Measurements from ENCODE around the gene TAF1. TPM values are rescaled to one million over a fixed set of nuclear protein-coding genes. Genes with fewer than 3 reads are reported as not detected.

The TAF1 gene
- total and polyA plus RNA-seq, 11 donors = 8.8 to 27.8 (median 17.1) TPM

DNA sequence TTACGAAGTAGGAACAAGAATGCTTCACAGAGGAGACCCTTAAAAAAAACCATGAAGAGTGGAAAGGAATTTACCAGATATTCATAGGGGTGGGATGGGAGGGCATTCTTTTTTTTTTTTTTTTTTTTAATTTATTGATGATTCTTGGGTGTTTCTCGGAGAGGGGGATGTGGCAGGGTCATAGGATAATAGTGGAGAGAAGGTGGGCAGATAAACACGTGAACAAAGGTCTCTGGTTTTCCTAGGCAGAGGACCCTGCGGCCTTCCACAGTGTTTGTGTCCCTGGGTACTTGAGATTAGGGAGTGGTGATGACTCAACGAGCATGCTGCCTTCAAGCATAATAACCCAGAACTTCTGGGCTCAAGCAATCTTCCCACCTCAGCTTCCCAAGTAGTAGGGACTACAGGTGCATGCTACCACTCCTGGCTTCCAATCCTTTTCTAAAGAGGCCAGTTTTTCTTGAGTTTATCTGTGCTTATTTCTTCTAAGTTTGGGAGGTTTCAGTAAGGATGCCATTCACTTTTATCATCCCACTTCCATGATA is 100.9 kb downstream of the TAF1 start:
- no peak for TF ChIP-seq POLR2A (IDR thresholded peaks at IDR 0.05)
- TF ChIP-seq, protein P1, sequence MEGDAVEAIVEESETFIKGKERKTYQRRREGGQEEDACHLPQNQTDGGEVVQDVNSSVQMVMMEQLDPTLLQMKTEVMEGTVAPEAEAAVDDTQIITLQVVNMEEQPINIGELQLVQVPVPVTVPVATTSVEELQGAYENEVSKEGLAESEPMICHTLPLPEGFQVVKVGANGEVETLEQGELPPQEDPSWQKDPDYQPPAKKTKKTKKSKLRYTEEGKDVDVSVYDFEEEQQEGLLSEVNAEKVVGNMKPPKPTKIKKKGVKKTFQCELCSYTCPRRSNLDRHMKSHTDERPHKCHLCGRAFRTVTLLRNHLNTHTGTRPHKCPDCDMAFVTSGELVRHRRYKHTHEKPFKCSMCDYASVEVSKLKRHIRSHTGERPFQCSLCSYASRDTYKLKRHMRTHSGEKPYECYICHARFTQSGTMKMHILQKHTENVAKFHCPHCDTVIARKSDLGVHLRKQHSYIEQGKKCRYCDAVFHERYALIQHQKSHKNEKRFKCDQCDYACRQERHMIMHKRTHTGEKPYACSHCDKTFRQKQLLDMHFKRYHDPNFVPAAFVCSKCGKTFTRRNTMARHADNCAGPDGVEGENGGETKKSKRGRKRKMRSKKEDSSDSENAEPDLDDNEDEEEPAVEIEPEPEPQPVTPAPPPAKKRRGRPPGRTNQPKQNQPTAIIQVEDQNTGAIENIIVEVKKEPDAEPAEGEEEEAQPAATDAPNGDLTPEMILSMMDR (IDR thresholded peaks at IDR 0.05) = no peak
- Histone ChIP-seq H3K27ac (no peak overlapping the region), H3K27me3 (peaks cover 0 to 4% (median 0%) of the 10 kb centered on the region in 9 donors), H3K4me3 (no peak overlapping the region), H3K4me1 (no peaks in the 10 kb centered on the region), H3K9me3 (no peaks in the 10 kb centered on the region), H3K36me3 (peaks cover 0 to 65% (median 39%) of the 10 kb centered on the region in 9 donors)
- intact Hi-C loops (cut with DNase I) = loop anchor here in 2 of 10 donors (10.0 kb wide), 2 partner anchors 62 to 88 kb away; no protein-coding TSS in a partner anchor
- no peak for ATAC-seq
- no peak for DNase-seq
- WGBS, 4 donors = 57 to 70% (median 65%) methylated on average over 5 of the region's 5 CpGs

DNA sequence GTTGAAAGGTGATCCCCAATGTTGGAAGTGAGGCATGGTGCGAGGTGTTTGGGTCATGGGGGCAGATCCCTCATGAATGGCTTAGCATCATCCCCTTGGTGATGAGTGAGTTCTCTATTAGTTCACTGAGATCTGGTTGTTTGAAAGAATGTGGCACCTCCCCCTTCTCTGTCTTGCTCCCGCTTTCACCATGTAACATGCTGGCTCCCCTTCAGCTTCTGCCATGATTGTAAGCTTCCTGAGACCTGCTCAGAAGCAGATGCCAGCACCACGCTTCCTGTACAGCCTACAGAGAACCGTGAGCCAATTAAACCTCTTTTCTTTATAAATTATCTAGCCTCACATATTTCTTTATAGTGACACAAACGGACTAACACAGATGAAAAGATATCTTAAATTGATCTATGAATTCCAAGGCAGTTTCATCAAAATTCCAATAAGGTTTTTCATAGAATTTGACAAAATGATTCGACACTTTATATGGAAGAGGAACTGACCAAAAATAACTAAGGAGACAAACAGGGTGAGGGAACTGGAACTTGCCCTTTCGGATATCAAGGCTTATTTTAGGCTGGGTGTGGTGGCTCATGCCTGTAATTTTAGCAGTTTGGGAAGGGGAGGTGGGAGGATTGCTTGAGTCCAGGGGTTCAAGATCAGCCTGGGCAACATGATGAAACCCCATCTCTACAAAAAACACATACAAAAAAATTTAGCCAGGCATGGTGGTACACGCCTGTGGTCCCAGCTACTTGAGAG is 109.8 kb downstream of the TAF1 start:
- intact Hi-C loops (cut with DNase I) = no loop called here
- DNase-seq (no peak), ATAC-seq (no peak)
- 68 to 82% (median 74%) methylated on average over 8 of the region's 8 CpGs for WGBS, 4 donors
- Histone ChIP-seq H3K9me3 (no peaks in the 10 kb centered on the region), H3K27ac (no peak overlapping the region), H3K27me3 (no peaks in the 10 kb centered on the region), H3K4me3 (no peak overlapping the region), H3K4me1 (no peaks in the 10 kb centered on the region), H3K36me3 (no peaks in the 10 kb centered on the region)
- no peak for TF ChIP-seq POLR2A (IDR thresholded peaks at IDR 0.05)
- TF ChIP-seq, protein P1 (IDR thresholded peaks at IDR 0.05) = no peak

DNA sequence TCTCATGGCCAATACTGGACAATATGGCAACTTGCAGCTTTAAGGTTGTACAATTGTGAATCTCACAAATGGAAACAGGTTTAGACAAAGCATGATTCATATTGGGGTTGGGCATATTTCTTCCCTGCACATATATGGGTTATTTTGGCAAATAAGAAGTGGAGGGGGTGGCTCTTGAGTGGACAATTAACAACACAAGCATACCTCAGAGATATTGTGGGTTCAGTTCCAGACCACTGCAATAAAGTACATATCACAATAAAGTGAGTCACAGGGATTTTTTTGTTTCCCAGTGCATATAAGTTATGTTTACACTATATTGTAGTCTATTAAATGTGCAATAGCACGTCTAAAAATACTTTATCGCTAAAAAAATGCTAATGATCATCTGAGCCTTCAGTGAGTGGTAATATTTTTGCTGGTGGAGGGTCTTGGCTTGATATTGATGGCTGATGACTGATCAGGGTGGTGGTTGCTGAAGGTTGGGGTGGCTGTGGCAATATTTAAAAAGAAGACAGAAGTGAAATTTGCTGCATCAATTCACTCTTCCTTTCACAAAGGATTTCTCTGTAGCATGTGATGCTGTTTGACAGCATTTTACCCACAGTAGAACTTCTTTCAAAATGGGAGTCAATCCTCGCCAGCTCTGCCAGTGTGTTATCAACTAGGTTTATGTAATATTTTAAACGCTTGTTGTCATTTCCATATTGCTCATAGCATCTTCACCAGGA is 116.2 kb downstream of the TAF1 start:
- no peak for ATAC-seq
- no peaks in the 10 kb centered on the region for H3K27me3 ChIP-seq
- no peak overlapping the region for H3K27ac ChIP-seq
- no peaks in the 10 kb centered on the region for H3K36me3 ChIP-seq
- no peaks in the 10 kb centered on the region for H3K9me3 ChIP-seq
- TF ChIP-seq POLR2A (IDR thresholded peaks at IDR 0.05) = no peak
- TF ChIP-seq, protein P1 (IDR thresholded peaks at IDR 0.05) = no peak
- DNase-seq = no peak
- intact Hi-C loops (cut with DNase I) = no loop called here
- no peak overlapping the region for H3K4me3 ChIP-seq
- H3K4me1 ChIP-seq = no peaks in the 10 kb centered on the region
- WGBS, 4 donors = 80 to 91% (median 88%) methylated on average over 4 of the region's 4 CpGs

DNA sequence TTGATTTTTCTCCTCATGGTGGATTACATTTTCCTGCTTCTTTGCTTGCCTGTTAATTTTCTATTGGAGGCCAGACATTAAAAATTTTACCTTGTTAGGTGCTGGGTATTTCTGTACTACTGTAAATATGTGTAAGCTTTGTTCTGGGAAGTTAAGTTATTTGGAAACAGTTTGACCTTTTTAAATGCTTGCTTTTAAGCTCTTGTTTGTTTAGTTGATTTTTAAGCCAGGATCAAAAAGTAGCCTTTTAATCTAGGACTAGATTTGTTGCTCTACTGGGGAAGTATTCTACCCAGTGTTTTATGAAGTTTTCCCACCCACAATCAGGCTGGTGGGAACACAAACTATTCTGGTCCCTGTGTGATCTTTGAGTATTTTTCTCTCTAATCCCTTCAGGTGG is 121.7 kb downstream of the TAF1 start:
- ATAC-seq (no peak), DNase-seq (no peak)
- Histone ChIP-seq H3K9me3 (no peaks in the 10 kb centered on the region), H3K27ac (no peak overlapping the region), H3K27me3 (no peaks in the 10 kb centered on the region), H3K36me3 (no peaks in the 10 kb centered on the region), H3K4me3 (no peak overlapping the region), H3K4me1 (peaks cover 0 to 8% (median 0%) of the 10 kb centered on the region in 12 donors)
- intact Hi-C loops (cut with DNase I) = no loop called here
- no peak for TF ChIP-seq POLR2A (IDR thresholded peaks at IDR 0.05)
- TF ChIP-seq, protein P1 (IDR thresholded peaks at IDR 0.05) = no peak
